ENCODE results near the gene ERC1. TPM values are rescaled to one million over a fixed set of nuclear protein-coding genes. Genes with fewer than 3 reads are reported as not detected.

The ERC1 gene
- total and polyA plus RNA-seq, 12 donors, result 6.5 to 67.5 (median 47.5) TPM

DNA sequence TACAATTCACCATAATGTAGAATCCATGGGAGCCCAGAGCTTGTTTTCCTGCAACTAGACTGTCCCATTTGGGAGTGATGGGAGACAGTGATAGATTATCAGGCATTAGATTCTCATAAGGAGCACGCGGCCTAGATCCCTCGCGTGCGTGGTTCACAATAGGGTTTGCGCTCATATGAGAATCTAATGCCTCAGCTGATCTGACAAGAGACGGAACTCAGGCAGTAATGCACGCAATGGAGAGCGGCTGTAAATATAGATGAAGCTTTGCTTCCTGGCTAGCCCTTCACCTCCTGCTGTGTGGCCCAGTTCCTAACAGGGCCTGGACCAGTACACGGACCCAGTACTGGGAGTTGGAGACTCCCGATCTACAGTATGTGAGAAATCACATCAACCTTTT, 476.7 kb downstream of the ERC1 start:
- DNase-seq (no peak), ATAC-seq (no peak)
- no peak overlapping the region for H3K4me3 ChIP-seq
- H3K27ac ChIP-seq, result no peak overlapping the region
- intact Hi-C loops (cut with DNase I), result no loop called here
- H3K36me3 ChIP-seq, result peaks cover 0 to 15% (median 0%) of the 10 kb centered on the region in 9 donors
- 97 to 98% methylated on average over 11 of the region's 11 CpGs for WGBS, 2 donors
- H3K4me1 ChIP-seq, result peaks cover 7 to 39% (median 24%) of the 10 kb centered on the region in 9 donors
- no peaks in the 10 kb centered on the region for H3K9me3 ChIP-seq
- H3K27me3 ChIP-seq, result no peaks in the 10 kb centered on the region
- TF ChIP-seq, protein P1, sequence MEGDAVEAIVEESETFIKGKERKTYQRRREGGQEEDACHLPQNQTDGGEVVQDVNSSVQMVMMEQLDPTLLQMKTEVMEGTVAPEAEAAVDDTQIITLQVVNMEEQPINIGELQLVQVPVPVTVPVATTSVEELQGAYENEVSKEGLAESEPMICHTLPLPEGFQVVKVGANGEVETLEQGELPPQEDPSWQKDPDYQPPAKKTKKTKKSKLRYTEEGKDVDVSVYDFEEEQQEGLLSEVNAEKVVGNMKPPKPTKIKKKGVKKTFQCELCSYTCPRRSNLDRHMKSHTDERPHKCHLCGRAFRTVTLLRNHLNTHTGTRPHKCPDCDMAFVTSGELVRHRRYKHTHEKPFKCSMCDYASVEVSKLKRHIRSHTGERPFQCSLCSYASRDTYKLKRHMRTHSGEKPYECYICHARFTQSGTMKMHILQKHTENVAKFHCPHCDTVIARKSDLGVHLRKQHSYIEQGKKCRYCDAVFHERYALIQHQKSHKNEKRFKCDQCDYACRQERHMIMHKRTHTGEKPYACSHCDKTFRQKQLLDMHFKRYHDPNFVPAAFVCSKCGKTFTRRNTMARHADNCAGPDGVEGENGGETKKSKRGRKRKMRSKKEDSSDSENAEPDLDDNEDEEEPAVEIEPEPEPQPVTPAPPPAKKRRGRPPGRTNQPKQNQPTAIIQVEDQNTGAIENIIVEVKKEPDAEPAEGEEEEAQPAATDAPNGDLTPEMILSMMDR (IDR thresholded peaks at IDR 0.05), result no peak

DNA sequence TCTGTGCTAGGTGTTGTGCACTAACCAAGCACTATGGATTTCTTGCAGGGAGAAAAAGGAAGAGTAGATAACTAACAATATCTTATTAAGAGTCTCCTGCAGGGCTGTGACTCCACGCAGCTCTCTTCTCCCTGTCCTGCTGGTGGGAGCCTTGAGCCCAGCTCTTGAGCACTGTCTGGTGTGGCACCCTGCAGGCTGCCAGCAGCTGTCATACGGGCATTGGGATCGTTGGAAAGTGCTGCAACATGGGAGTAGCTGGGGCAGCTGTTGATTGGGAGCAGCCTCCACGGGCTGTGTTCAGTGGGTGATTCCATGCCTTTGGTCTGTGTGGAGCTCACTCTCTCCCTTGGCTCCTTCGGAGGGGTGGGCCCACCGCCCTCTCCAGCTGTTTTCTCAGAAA, 478.0 kb downstream of the ERC1 start:
- H3K9me3 ChIP-seq, result no peaks in the 10 kb centered on the region
- no peak overlapping the region for H3K4me3 ChIP-seq
- H3K36me3 ChIP-seq, result peaks cover 0 to 15% (median 0%) of the 10 kb centered on the region in 9 donors
- intact Hi-C loops (cut with DNase I), result no loop called here
- no peak for DNase-seq
- WGBS, 2 donors, result 53 to 62% methylated on average over 6 of the region's 6 CpGs
- TF ChIP-seq, protein P1 (IDR thresholded peaks at IDR 0.05), result no peak
- H3K27ac ChIP-seq, result peak overlapping the region in 1 of 10 donors; percentile 10
- no peaks in the 10 kb centered on the region for H3K27me3 ChIP-seq
- H3K4me1 ChIP-seq, result peaks cover 7 to 47% (median 33%) of the 10 kb centered on the region in 9 donors
- ATAC-seq, result peak in 5 of 8 donors; percentile 35 to 67 (median 40)

DNA sequence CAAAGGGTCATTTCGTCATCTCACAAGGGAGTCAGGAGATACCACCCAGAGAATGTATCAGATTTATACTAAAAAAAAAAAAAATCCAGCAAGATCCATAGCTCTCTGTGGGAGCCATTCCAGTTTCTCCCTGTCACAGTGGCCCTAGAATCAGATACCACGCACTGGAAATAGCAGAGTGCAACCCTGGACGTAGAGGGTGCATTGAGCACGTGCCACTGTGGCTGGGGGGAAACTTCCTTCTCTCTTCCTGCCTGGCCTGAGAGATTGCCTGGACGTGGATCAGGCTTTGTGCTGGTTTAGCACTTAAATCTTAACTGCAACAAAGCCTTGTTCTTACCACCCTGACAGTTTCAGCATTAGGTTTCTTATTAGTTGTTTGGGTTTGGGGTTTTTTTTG, 479.0 kb downstream of the ERC1 start:
- Histone ChIP-seq H3K4me1 (peaks cover 10 to 57% (median 41%) of the 10 kb centered on the region in 9 donors), H3K36me3 (peaks cover 0 to 13% (median 0%) of the 10 kb centered on the region in 9 donors), H3K27me3 (no peaks in the 10 kb centered on the region), H3K4me3 (no peak overlapping the region), H3K9me3 (no peaks in the 10 kb centered on the region), H3K27ac (no peak overlapping the region)
- 9 to 17% methylated on average over 5 of the region's 5 CpGs for WGBS, 2 donors
- intact Hi-C loops (cut with DNase I), result no loop called here
- DNase-seq, result peak in 1 of 2 donors; percentile 29
- TF ChIP-seq, protein P1 (IDR thresholded peaks at IDR 0.05), result no peak
- ATAC-seq, result peak; percentile 34 to 79 (median 69)

DNA sequence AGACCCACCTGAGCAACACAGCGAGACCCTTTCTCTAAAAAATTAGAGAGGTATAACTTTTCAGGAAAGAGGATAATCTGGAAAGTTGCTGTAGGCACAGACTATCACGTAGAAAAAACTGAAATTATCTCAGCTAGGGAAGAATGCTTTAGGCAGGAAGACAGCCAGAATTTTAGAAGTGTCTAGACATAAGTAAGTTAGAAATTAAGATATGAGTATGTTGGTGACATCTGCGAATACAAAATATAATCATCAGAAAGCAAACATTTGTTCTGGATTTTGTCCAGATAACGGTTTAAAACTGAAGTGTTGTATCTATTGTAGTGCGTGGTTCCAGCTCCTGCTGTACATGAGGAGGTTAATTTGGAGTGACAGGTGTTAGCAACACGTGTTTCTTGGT, 480.2 kb downstream of the ERC1 start:
- peaks cover 0 to 1% (median 0%) of the 10 kb centered on the region in 9 donors for H3K36me3 ChIP-seq
- H3K27ac ChIP-seq, result no peak overlapping the region
- H3K4me1 ChIP-seq, result peaks cover 10 to 64% (median 47%) of the 10 kb centered on the region in 9 donors
- H3K9me3 ChIP-seq, result no peaks in the 10 kb centered on the region
- no peaks in the 10 kb centered on the region for H3K27me3 ChIP-seq
- no peak overlapping the region for H3K4me3 ChIP-seq
- intact Hi-C loops (cut with DNase I), result no loop called here
- ATAC-seq, result no peak
- 78 to 84% methylated on average over 6 of the region's 6 CpGs for WGBS, 2 donors
- TF ChIP-seq, protein P1 (IDR thresholded peaks at IDR 0.05), result no peak
- no peak for DNase-seq

All from heart right ventricle (tissue), 16 donors.